WI38 (cell line): Measurements from ENCODE around the gene RIC3.

Source experiments
- H3K4me3 ChIP-seq: 2 replicates; pipeline ENCODE4 v1.5.1; 2011; ENCODE audit warnings: low read depth, mild to moderate bottlenecking, control low read depth, low read length
- CTCF ChIP-seq: IDR thresholded peaks from 2 replicates; pipeline ENCODE4 v1.5.1; 2012; ENCODE audit warnings: low read depth, mild to moderate bottlenecking, control low read depth, low read length

Gene RIC3

GRCh38 chr11:8063324-8063723, 105.5 kb downstream of the RIC3 start:
- H3K4me3 ChIP-seq, result no peak overlapping the region
- no peak for TF ChIP-seq CTCF

GRCh38 chr11:8062781-8063257, 106.0 kb downstream of the RIC3 start:
- no peak overlapping the region for H3K4me3 ChIP-seq
- TF ChIP-seq CTCF, result no peak

- H3K4me3 ChIP-seq, result no peak overlapping the region
- TF ChIP-seq CTCF, result no peak
Observed at GRCh38 chr11:8061555-8062428, 107.0 kb downstream of the RIC3 start.

GRCh38 chr11:8060801-8061554, 107.8 kb downstream of the RIC3 start:
- TF ChIP-seq CTCF, result no peak
- no peak overlapping the region for H3K4me3 ChIP-seq

- no peak overlapping the region for H3K4me3 ChIP-seq
- no peak for TF ChIP-seq CTCF
Observed at GRCh38 chr11:8060146-8060719, 108.6 kb downstream of the RIC3 start.

GRCh38 chr11:8059571-8060011, 109.2 kb downstream of the RIC3 start:
- no peak overlapping the region for H3K4me3 ChIP-seq
- TF ChIP-seq CTCF, result no peak
